H9 (cell line): ENCODE data around the gene ST13. TPM values are rescaled to one million over a fixed set of nuclear protein-coding genes. Genes with fewer than 3 reads are reported as not detected.
A peak's percentile ranks its signal among the peaks of the same experiment; 100 is the strongest.

Experiments used
- DNase-seq: peaks from one replicate; pipeline ENCODE4 v3.0.0-alpha.2; 2017
- H2AFZ ChIP-seq: one replicate; pipeline ENCODE4 v1.6.1; 2013; ENCODE audit warnings: mild to moderate bottlenecking, low read length, control low read depth, moderate library complexity
- H2AK5ac ChIP-seq: 2 replicates; pipeline ENCODE4 v1.6.1; 2013; ENCODE audit warnings: low read length, control low read depth, mixed read lengths; ENCODE audit not compliant: insufficient read length
- H2BK120ac ChIP-seq: one replicate; pipeline ENCODE4 v1.6.1; 2013; ENCODE audit warnings: low read depth, mild to moderate bottlenecking, low read length, control low read depth, inconsistent platforms; ENCODE audit not compliant: poor library complexity, severe bottlenecking
- H2BK12ac ChIP-seq: 2 replicates; pipeline ENCODE4 v1.6.1; 2013; ENCODE audit warnings: low read length, control low read depth, mixed read lengths, low read depth; ENCODE audit not compliant: insufficient read length
- H2BK15ac ChIP-seq: 2 replicates; pipeline ENCODE4 v1.6.1; 2013; ENCODE audit warnings: low read depth, low read length, control low read depth
- H2BK20ac ChIP-seq: one replicate; pipeline ENCODE4 v1.6.1; 2013; ENCODE audit warnings: low read depth, mild to moderate bottlenecking, low read length, control low read depth, inconsistent platforms; ENCODE audit not compliant: poor library complexity, severe bottlenecking
- H2BK5ac ChIP-seq: 2 replicates; pipeline ENCODE4 v1.6.1; 2013; ENCODE audit warnings: low read length, control low read depth, mixed read lengths; ENCODE audit not compliant: insufficient read length
- H3K14ac ChIP-seq: 2 replicates; pipeline ENCODE4 v1.6.1; 2013; ENCODE audit warnings: low read length, control low read depth; ENCODE audit not compliant: insufficient read depth
- H3K18ac ChIP-seq: 2 replicates; pipeline ENCODE4 v1.6.1; 2013; ENCODE audit warnings: low read depth, mild to moderate bottlenecking, mixed read lengths, low read length, control low read depth; ENCODE audit not compliant: insufficient read length
- H3K23ac ChIP-seq: 2 replicates; pipeline ENCODE4 v1.6.1; 2013; ENCODE audit warnings: low read length, control low read depth, mixed read lengths, low read depth; ENCODE audit not compliant: insufficient read length
- H3K23me2 ChIP-seq: 2 replicates; pipeline ENCODE4 v1.6.1; 2013; ENCODE audit warnings: low read depth, mild to moderate bottlenecking, mixed read lengths, low read length, control low read depth; ENCODE audit not compliant: insufficient read length, poor library complexity, severe bottlenecking
- H3K27ac ChIP-seq: 2 replicates; pipeline ENCODE4 v1.5.1; 2013; ENCODE audit warnings: low read length, control low read depth, mixed read lengths, low read depth; ENCODE audit not compliant: insufficient read length
- H3K27me3 ChIP-seq: 2 replicates; pipeline ENCODE4 v1.6.1; 2013; ENCODE audit warnings: low read length, control low read depth, inconsistent platforms; ENCODE audit not compliant: insufficient read depth
- H3K4ac ChIP-seq: 2 replicates; pipeline ENCODE4 v1.6.1; 2013; ENCODE audit warnings: low read depth, mild to moderate bottlenecking, control low read depth, inconsistent platforms, low read length, moderate library complexity
- H3K4me1 ChIP-seq: 2 replicates; pipeline ENCODE4 v1.6.1; 2013; ENCODE audit warnings: low read length, control low read depth, inconsistent platforms; ENCODE audit not compliant: insufficient read depth
- H3K4me2 ChIP-seq: 2 replicates; pipeline ENCODE4 v1.6.1; 2013; ENCODE audit warnings: low read length, control low read depth, mixed read lengths; ENCODE audit not compliant: insufficient read length, insufficient read depth
- H3K56ac ChIP-seq: 2 replicates; pipeline ENCODE4 v1.6.1; 2013; ENCODE audit warnings: low read depth, mild to moderate bottlenecking, mixed read lengths, low read length, control low read depth; ENCODE audit not compliant: insufficient read length
- H3K79me1 ChIP-seq: 2 replicates; pipeline ENCODE4 v1.6.1; 2013; ENCODE audit warnings: low read depth, mild to moderate bottlenecking, moderate library complexity, low read length, control low read depth, inconsistent platforms; ENCODE audit not compliant: insufficient read depth, poor library complexity, severe bottlenecking
- H3K79me2 ChIP-seq: 2 replicates; pipeline ENCODE4 v1.6.1; 2013; ENCODE audit warnings: low read length, control low read depth, inconsistent platforms; ENCODE audit not compliant: insufficient read depth
- H3K9ac ChIP-seq: 2 replicates; pipeline ENCODE4 v1.6.1; 2013; ENCODE audit warnings: low read length, control low read depth, mixed read lengths; ENCODE audit not compliant: insufficient read length; ENCODE audit errors: extremely low read depth
- H3K9me3 ChIP-seq: one replicate; pipeline ENCODE4 v1.6.1; 2013; ENCODE audit warnings: low read depth, low read length, inconsistent platforms; ENCODE audit not compliant: control insufficient read depth
- H3T11ph ChIP-seq: one replicate; pipeline ENCODE4 v1.6.1; 2013; ENCODE audit warnings: mild to moderate bottlenecking, low read length, control low read depth, inconsistent platforms
- H4K20me1 ChIP-seq: one replicate; pipeline ENCODE4 v1.6.1; 2013; ENCODE audit not compliant: control insufficient read depth, insufficient read length, insufficient read depth
- H4K5ac ChIP-seq: 2 replicates; pipeline ENCODE4 v1.6.1; 2013; ENCODE audit warnings: low read depth, mild to moderate bottlenecking, mixed read lengths, low read length, control low read depth; ENCODE audit not compliant: insufficient read length
- H4K8ac ChIP-seq: replicated peaks from 2 replicates; pipeline ENCODE4 v1.6.1; 2013; ENCODE audit warnings: low read length, control low read depth, mixed read lengths, low read depth; ENCODE audit not compliant: insufficient read length
- H4K91ac ChIP-seq: 2 replicates; pipeline ENCODE4 v1.6.1; 2013; ENCODE audit warnings: low read depth, mild to moderate bottlenecking, moderate library complexity, mixed read lengths, low read length, control low read depth; ENCODE audit not compliant: insufficient read length
- H3K27ac Mint-ChIP-seq, 3 experiments: 2 replicates in 2 of 3; 3 replicates in 1 of 3; pipeline ENCODE4 v1.8.0; 2020 to 2021; ENCODE audit warnings: mixed read lengths in 3 of 3, mild to moderate bottlenecking in 1 of 3, moderate library complexity in 1 of 3
- H3K27me3 Mint-ChIP-seq: 2 replicates; pipeline ENCODE4 v1.8.0; 2021; ENCODE audit warnings: low read depth, mild to moderate bottlenecking, moderate library complexity, mixed read lengths
- H3K36me3 Mint-ChIP-seq, 3 experiments: 2 replicates in 2 of 3; 3 replicates in 1 of 3; pipeline ENCODE4 v1.8.0; 2020 to 2021; ENCODE audit warnings: low read depth in 3 of 3, mixed read lengths in 3 of 3; ENCODE audit not compliant: insufficient read depth in 1 of 3
- H3K4me1 Mint-ChIP-seq, 2 experiments: 2 replicates each; pipeline ENCODE4 v1.8.0; 2020; ENCODE audit warnings: mixed read lengths in 2 of 2
- H3K4me3 Mint-ChIP-seq, 2 experiments: 2 replicates in 1 of 2; 3 replicates in 1 of 2; pipeline ENCODE4 v1.8.0; 2020 to 2021; ENCODE audit warnings: mild to moderate bottlenecking in 2 of 2, mixed read lengths in 2 of 2, moderate library complexity in 1 of 2
- H3K9me3 Mint-ChIP-seq, 2 experiments: 2 replicates in 1 of 2; 3 replicates in 1 of 2; pipeline ENCODE4 v1.8.0; 2020; ENCODE audit warnings: mild to moderate bottlenecking in 2 of 2, mixed read lengths in 2 of 2, moderate library complexity in 1 of 2
- CTCF ChIP-seq: fragments of 200-600 bp; sonication (generic); conservative IDR thresholded peaks from 3 replicates; pipeline ENCODE4 v1.8.0; 2021; ENCODE audit warnings: antibody characterized with exemption, mild to moderate bottlenecking
- WGBS: extraction: QIAGEN DNeasy Blood & Tissue Kit; methylation state at CpG from one replicate; pipeline ENCODE4 v1.1.7; 2013; ENCODE audit warnings: missing lambda C conversion rate, low lambda C conversion rate, mixed read lengths; ENCODE audit not compliant: insufficient read length; ENCODE audit errors: extremely low coverage; 5-methylcytosine and 5-hydroxymethylcytosine counted together
- total RNA-seq: library from RNA; stranded (reverse); gene quantifications from 2 replicates; pipeline ENCODE4 v1.2.1, GENCODE V29; 2021

The ST13 gene
- total RNA-seq, 1 experiment from 2014 or later: 353 TPM

GRCh38 chr22:40829131-40829530 is 27.3 kb downstream of the ST13 start:
- H3K4me1 ChIP-seq: no peaks in the 10 kb centered on the region
- H2AFZ ChIP-seq: no peak overlapping the region
- no CpG with 5 or more reads among the region's 6 CpGs for WGBS
- no peaks in the 10 kb centered on the region for H3K79me2 ChIP-seq
- H2BK15ac ChIP-seq: no peak overlapping the region
- H3K4me2 ChIP-seq: no peak overlapping the region
- no peaks in the 10 kb centered on the region for H3K27me3 ChIP-seq
- H3K36me3 Mint-ChIP-seq: peaks cover 38 to 76% (median 66%) of the 10 kb centered on the region in 3 experiments; a peak in 6 of 7 replicates
- no peaks in the 10 kb centered on the region for H3K9me3 ChIP-seq
- H3K27ac Mint-ChIP-seq: peak overlapping the region in 1 of 3 experiments; percentile 82; a peak in 1 of 7 replicates
- H4K20me1 ChIP-seq: no peaks in the 10 kb centered on the region
- no peak overlapping the region for H4K8ac ChIP-seq
- H3K14ac ChIP-seq: no peak overlapping the region
- H3K56ac ChIP-seq: no peak overlapping the region
- no peaks in the 10 kb centered on the region for H3K9me3 Mint-ChIP-seq
- no peak overlapping the region for H2BK20ac ChIP-seq
- H3K4me1 Mint-ChIP-seq: peaks cover 11 to 18% of the 10 kb centered on the region in 2 experiments
- no peak overlapping the region for H2BK5ac ChIP-seq
- no peak overlapping the region for H3K4me3 Mint-ChIP-seq
- H2BK12ac ChIP-seq: no peak overlapping the region
- H4K5ac ChIP-seq: no peak overlapping the region
- no peak overlapping the region for H3K27ac ChIP-seq
- H3K4ac ChIP-seq: no peak overlapping the region
- H3K18ac ChIP-seq: no peak overlapping the region
- H3T11ph ChIP-seq: no peak overlapping the region
- H3K9ac ChIP-seq: no peak overlapping the region
- no peak for DNase-seq
- H3K23ac ChIP-seq: no peak overlapping the region
- no peak for TF ChIP-seq CTCF
- no peak overlapping the region for H2AK5ac ChIP-seq
- H4K91ac ChIP-seq: no peak overlapping the region
- no peaks in the 10 kb centered on the region for H3K79me1 ChIP-seq
- no peaks in the 10 kb centered on the region for H3K27me3 Mint-ChIP-seq
- no peaks in the 10 kb centered on the region for H3K23me2 ChIP-seq
- no peak overlapping the region for H2BK120ac ChIP-seq
